Fibroblast of pulmonary artery (primary cell): ENCODE data around the gene DHX15.

Experiments used
- DNase-seq: peaks from one replicate; pipeline ENCODE4 v3.0.0-alpha.2; 2010; ENCODE audit warnings: low read depth
- H3K4me3 ChIP-seq: replicated peaks from 2 replicates; pipeline ENCODE4 v1.5.1; 2011; ENCODE audit warnings: low read depth, mild to moderate bottlenecking, control low read depth, low read length, moderate library complexity
- TF ChIP-seq, protein P1 (sequence below): IDR thresholded peaks from 2 replicates; pipeline ENCODE4 v1.5.1; 2011; ENCODE audit warnings: mild to moderate bottlenecking, control low read depth, low read length, inconsistent platforms; ENCODE audit errors: missing control alignments

The DHX15 gene

GRCh38 chr4:24573582-24573981 is 10.8 kb downstream of the DHX15 start:
- TF ChIP-seq, protein P1, sequence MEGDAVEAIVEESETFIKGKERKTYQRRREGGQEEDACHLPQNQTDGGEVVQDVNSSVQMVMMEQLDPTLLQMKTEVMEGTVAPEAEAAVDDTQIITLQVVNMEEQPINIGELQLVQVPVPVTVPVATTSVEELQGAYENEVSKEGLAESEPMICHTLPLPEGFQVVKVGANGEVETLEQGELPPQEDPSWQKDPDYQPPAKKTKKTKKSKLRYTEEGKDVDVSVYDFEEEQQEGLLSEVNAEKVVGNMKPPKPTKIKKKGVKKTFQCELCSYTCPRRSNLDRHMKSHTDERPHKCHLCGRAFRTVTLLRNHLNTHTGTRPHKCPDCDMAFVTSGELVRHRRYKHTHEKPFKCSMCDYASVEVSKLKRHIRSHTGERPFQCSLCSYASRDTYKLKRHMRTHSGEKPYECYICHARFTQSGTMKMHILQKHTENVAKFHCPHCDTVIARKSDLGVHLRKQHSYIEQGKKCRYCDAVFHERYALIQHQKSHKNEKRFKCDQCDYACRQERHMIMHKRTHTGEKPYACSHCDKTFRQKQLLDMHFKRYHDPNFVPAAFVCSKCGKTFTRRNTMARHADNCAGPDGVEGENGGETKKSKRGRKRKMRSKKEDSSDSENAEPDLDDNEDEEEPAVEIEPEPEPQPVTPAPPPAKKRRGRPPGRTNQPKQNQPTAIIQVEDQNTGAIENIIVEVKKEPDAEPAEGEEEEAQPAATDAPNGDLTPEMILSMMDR, result no peak
- DNase-seq, result no peak
- H3K4me3 ChIP-seq, result no peak overlapping the region

- H3K4me3 ChIP-seq, result no peak overlapping the region
- TF ChIP-seq, protein P1, result no peak
- no peak for DNase-seq
These were observed 13.6 kb downstream of the DHX15 start for GRCh38 chr4:24570574-24571236.

DNA sequence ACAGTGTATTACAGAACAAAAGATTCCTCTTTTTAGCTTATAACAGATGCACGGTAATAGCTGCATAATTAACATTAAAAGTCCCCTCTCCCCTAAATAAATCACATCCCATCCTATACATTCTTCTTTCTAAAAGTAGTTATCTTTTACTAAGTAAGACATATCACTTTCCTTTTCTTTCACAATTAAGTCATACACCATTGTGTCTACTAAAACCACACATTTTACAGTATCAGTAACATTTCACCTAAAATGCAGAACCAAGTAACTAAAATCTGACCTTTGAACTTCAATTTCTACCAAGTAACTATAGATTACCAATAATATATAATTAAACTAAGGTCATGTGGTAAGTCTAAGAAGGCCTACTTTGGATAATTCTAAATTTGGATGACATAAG is 14.2 kb downstream of the DHX15 start:
- no peak for DNase-seq

GRCh38 chr4:24569662-24570061 is 14.7 kb downstream of the DHX15 start:
- no peak for DNase-seq
- TF ChIP-seq, protein P1, result no peak
- H3K4me3 ChIP-seq, result no peak overlapping the region

More for the DNA sequence above, 14.2 kb downstream of the DHX15 start:
- TF ChIP-seq, protein P1, result no peak
- H3K4me3 ChIP-seq, result no peak overlapping the region

- TF ChIP-seq, protein P1, result no peak
These were observed 15.9 kb downstream of the DHX15 start for GRCh38 chr4:24568425-24568824.

DNA sequence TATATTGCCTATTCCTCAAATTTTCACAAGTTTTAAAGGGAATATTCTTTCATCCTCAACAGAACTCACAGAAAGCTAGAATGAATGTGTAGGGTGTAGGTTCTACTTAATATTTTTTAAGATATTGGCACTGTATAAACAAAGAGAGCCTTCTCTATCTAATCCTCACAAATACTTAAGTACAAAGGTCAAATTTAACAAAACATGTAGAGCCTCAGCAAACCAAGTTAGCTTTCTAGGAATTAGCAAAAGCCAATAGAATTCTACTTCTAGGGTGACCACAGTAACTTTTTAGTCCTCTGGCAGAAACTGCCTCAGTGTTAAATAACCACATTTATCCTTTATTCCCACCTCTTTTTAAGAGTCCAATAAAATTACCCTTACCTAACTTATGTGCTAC is 19.3 kb downstream of the DHX15 start:
- no peak overlapping the region for H3K4me3 ChIP-seq
- DNase-seq, result no peak
- TF ChIP-seq, protein P1, result no peak

More at GRCh38 chr4:24568425-24568824, 15.9 kb downstream of the DHX15 start:
- no peak overlapping the region for H3K4me3 ChIP-seq
- peak; percentile 36 for DNase-seq

DNA sequence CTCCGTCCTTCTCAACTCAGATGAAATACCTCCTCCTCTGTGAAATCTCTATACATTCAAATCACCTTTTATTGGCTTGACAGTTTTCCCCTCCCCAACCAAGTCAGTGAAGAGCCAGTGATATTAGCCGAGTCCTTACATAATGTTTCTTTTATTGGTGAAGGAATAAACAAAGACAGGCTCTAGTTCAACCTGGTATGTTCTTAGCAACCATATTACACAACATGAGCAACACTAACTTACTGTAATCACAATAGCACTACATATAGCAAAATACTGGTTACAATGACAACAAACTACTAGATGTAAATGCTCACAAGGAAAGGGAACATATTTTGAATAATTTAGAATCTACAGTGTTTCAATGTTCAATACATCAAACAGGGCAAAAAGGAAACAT is 19.9 kb downstream of the DHX15 start:
- H3K4me3 ChIP-seq, result no peak overlapping the region
- DNase-seq, result peak; percentile 56
- TF ChIP-seq, protein P1, result no peak
